Ureter (tissue), 1 donor: ENCODE results near the gene ADGRV1. TPM values are rescaled to one million over a fixed set of nuclear protein-coding genes. Genes with fewer than 3 reads are reported as not detected.

Source experiments
- DNase-seq: peaks from one replicate; pipeline ENCODE4 v3.0.0-alpha.2; 2020; ENCODE audit warnings: low spot score
- total RNA-seq: library from RNA; stranded (reverse); gene quantifications from one replicate; pipeline ENCODE4 v1.2.4, GENCODE V29; 2023
- donor health status: DM: yes; HTN: yes; CAD: no.

The ADGRV1 gene, protein sequence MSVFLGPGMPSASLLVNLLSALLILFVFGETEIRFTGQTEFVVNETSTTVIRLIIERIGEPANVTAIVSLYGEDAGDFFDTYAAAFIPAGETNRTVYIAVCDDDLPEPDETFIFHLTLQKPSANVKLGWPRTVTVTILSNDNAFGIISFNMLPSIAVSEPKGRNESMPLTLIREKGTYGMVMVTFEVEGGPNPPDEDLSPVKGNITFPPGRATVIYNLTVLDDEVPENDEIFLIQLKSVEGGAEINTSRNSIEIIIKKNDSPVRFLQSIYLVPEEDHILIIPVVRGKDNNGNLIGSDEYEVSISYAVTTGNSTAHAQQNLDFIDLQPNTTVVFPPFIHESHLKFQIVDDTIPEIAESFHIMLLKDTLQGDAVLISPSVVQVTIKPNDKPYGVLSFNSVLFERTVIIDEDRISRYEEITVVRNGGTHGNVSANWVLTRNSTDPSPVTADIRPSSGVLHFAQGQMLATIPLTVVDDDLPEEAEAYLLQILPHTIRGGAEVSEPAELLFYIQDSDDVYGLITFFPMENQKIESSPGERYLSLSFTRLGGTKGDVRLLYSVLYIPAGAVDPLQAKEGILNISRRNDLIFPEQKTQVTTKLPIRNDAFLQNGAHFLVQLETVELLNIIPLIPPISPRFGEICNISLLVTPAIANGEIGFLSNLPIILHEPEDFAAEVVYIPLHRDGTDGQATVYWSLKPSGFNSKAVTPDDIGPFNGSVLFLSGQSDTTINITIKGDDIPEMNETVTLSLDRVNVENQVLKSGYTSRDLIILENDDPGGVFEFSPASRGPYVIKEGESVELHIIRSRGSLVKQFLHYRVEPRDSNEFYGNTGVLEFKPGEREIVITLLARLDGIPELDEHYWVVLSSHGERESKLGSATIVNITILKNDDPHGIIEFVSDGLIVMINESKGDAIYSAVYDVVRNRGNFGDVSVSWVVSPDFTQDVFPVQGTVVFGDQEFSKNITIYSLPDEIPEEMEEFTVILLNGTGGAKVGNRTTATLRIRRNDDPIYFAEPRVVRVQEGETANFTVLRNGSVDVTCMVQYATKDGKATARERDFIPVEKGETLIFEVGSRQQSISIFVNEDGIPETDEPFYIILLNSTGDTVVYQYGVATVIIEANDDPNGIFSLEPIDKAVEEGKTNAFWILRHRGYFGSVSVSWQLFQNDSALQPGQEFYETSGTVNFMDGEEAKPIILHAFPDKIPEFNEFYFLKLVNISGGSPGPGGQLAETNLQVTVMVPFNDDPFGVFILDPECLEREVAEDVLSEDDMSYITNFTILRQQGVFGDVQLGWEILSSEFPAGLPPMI (N-terminal part only)
- total RNA-seq: 4.7 TPM

DNA sequence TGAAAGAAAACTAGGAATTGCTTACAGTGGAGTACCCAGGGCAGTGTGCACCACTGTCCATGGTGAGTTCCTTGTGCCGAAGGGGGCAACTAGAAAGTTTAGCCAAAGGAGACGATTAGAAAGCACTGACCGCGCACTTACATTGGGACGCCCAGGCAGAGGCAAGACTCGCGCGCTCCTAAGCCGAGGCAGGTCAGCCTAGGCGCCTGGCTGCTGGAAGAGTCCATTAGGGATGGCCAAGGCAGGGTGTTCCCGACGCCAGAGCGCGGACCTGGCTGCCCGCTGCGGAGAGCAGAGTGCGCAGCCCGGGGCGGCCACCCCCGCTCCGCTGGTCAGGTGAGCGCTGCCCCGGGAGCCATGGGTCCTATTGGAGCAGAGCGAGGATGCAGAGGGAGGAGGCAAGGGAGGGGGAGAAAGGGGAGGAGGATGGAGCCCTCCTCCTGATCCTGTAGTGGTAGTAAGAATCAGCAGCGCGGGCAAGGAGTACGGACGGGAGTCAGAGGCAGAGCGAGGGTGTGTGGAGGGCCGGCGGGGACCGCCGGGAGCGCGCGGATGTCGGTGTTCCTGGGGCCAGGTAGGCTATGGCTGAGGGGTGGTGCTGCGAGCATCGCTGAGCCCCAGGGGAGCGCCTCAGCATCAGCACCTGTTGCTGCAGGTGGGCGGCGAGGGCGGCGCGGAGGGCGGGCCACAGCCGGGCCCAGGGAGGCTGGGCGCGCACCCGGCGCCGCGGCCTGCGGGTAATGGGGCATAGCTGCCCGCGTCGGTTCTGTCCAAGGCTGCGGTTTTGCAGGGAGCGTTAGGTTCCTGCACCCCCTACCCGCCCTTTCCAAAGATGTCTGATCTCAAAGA is at the start of gene ADGRV1:
Gene ADGRV1 (plus strand): TSS at position 454 of the 849 bp plus-strand sequence. CDS start 99 bp downstream, at position 553.
- no peak for DNase-seq

DNA sequence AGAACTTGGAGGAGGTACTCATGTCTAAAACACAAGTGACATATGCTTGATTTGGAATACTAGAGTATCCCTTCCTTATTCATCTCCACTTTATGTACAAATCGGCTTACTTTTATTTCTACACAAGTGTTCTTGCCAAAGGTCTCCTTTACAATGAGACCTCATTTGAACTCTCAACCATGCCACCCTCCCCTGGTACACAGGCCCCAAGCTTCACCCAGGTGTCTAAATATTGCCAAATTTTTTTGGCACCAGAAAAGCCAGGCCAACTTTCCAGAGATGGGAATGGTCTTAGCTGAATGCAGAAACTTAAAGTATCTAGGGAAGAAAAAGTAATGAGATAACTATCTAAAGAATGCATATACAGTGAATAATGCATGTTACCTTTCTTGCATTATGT is 48.2 kb upstream of the ADGRV1 start:
- no peak for DNase-seq

DNA sequence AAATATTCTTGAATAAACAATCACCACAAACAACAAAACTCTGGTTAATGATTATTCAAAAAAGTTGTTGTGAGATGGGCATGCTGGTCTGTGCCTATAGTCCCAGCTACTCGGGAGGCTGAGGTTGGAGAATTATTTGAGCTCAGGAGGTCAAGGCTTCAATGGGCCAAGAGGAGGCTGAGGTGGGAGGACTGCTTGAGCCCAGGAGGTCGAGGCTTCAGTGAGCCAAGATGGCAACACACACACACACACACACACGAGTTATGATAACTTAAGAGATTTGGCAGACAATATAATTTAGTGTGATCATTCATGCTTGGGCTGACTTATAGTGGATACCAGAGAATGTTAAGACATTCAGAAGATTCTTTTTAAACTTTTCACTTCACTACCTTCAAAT is 44.1 kb upstream of the ADGRV1 start:
- no peak for DNase-seq

DNA sequence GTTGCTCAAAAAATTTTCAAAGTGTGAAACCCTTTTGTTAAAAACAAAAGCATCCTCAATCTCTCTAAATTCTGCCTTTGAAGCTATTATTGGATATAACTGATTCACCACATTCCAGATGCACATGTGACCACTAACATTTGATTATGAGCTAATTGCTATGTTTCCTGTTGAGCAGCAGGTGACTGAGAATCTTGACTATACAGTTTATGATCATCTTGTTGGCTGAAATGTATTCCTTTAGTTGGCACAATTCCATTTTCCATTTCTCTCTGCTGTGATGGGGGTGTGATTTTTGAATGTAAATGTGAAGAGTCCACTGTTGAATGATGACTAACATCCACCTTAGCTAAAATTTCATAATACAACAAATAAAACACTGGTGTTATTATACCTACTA is 39.9 kb upstream of the ADGRV1 start:
- DNase-seq: no peak

DNA sequence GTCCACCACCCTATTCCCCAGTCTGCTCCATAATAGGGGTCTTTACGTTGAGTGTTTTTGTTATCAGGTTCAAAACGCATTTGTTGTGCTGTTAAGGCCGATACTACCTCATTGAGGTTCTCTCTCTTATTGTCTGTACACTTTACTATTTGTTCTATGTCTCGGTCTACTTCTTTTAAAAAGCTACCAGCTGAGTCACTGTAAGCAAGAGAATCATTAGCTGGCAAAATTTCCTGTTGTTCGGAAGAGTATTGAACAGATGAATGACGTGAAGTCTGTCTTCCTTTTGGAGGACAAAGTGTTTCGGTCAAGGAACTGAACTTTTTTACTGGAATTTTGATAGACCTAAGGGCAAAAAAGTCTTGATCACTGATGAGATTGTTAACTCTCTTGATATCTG is 39.5 kb upstream of the ADGRV1 start:
- DNase-seq: no peak

DNA sequence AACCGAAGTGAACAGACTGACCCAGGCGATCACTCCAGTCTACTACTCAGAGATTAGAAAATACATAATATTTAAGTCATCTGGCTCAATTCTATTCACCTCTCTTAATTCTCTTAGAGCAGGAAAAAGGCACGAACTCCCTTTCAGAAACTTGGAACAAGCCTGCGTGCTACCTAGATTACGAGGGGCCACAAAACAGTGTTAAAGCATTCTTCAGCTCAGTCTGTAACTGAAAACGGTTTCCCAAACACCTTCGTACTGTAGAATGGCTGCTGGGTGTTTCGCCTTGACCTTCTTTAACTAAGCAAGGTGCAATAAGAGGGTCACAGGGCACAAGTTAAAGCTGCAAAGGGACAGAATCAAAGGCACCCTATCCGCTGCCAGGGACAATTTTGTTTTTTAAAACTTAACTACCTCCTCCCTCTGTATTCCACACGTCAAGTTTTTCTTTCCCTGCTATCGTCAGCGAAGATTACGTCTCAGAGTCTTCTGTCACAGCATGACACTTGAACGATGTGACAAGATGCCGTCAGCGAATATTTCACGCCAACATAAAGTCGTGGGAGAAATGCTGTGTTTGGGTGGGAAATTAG is 29.9 kb upstream of the ADGRV1 start:
- no peak for DNase-seq

DNA sequence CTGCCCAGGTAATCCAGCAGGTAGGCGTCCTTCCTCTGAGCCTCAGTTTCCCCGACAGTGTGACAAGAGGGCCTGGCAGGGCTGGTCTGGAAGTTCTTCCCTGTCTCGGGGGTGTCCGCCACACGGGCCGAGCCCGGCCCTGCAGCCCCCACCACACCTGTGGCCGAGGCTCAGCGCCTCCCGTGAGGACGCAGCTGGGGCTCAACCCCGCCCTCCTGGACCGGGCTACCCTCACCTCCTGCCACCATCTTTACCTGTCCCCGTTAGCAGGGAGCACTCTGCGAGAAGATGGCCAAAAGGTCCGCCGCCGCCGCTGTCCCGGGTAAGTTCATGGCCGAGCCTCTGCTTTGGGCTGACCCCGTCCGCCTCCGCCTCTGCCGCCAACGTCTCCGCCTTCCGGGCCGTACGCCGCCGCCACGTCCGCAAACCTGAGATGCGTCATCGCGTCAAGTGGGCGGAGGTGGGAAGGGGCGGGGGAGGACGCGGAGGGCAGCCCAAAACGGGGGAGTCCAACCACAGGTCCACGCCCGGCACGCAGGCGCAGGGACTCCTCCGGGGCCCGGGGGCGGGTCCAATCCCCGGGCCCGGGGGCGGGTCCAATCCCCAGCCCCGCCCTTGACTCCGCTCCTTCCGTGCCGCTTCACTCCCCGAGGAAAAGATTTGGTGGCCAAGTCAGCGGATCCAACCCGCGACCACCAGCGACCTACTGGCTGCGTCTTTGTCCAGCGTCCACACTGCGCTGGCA is 29.2 kb upstream of the ADGRV1 start, which contains the start of gene LYSMD3:
Gene LYSMD3 (minus strand): TSS at position 391 of the 745 bp plus-strand sequence. CDS start 4,295 bp downstream, outside the sequence.
- peak; percentile 99 for DNase-seq

DNA sequence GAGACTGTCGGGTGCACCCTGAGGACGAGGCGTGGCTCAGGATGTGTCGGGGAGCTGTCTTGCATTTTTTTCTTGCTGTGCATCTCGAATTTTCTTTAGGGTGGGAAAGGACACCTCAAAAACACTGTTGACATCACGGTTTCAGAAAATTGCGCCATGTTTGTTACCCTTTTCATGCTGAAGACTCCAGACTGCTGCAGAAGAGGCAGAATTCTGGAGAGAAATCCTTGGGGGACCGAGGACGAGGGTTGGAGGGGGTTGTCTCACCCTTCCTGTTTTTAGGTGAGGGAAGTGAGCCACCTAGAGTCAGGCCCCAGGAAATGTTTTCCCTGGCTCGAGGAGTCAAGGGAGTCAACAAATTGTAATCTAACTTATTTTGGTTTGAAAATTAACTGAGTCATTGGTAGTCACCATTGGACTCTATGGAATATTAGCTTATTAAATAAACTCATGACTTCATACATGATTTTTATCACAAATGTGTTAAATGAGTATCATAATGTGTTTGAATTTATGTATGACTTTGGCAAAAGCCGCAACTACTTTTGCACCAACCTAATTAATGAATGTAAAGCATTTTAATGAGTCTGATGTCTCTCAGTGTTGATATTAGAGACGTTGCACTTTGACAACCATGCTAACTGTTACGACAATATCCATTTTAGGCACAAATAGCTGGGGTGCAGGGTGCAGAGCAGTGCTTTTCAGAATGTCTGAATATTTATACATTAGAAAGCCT is 28.5 kb upstream of the ADGRV1 start:
- DNase-seq: peak; percentile 78

DNA sequence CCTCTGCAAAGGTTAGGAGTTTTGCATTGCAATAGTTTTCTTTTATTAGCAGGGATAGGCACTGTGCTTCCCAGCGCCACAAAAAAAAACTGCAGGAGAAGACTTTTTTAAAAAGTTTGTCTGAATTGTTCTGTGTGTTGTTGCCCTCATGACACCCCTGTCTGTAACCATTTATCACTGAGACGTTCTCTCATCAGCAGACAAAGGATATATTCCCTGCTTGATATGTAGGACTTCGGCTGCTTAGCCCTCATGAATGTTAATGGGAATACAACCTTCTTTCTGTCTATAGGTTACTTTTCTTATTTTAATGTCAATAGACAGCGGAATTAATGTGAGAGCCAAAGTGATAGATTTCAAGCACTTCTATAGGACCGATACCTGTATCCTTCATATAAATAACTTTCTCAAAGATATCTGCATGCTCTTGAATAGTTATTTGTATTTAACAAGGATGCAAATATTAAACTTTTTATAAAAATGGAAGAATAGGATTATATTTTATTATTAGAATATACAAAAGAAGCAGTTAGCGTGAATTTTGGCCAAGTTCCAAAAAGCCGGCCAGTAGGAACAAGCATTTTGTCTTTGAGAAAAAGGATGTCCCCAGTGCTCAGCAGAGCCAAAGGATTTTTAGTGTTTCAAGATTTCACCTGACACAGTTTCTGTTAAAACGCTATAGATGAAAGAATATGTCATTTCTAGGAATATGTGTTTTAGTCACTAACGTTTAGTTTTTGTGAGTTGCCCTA is 27.7 kb upstream of the ADGRV1 start:
- no peak for DNase-seq

DNA sequence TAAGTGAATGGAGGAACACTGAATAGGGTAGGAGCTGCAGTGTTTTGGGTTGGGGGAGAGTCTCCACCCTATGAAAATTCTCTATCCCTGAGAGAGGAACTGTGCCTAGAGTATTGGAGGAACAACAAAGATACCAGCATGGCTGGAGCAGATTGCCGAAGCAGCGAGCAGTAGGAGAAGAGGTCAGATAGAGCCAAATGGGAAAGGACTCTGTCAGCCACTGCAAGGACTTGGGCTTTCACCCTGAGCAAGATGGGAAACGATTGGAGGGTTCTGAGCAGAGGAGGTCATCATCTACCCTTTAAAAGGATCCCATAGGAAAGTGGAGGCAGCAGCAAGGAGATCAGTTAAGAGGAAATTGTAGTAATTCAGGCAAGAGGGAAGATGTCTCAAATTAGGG is 24.8 kb upstream of the ADGRV1 start:
- no peak for DNase-seq

DNA sequence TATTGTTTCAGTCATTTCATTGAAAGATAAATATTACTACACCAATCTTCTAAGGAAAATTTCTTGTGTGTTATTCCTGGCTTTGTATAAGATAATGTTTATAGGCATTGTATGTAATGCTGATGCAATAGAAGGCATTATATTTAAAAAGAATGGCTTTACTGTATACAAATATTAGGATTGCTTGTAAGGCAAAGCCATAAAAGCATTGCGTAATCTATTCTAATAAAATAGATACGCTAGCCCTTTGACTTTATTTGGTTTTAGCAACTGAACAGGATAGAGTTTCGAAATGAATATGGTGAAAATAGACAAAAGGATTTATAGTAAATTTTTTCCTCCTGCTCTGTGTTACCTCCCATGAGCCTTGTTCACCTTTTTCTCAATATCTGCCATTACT is 23.7 kb upstream of the ADGRV1 start:
- DNase-seq: no peak

DNA sequence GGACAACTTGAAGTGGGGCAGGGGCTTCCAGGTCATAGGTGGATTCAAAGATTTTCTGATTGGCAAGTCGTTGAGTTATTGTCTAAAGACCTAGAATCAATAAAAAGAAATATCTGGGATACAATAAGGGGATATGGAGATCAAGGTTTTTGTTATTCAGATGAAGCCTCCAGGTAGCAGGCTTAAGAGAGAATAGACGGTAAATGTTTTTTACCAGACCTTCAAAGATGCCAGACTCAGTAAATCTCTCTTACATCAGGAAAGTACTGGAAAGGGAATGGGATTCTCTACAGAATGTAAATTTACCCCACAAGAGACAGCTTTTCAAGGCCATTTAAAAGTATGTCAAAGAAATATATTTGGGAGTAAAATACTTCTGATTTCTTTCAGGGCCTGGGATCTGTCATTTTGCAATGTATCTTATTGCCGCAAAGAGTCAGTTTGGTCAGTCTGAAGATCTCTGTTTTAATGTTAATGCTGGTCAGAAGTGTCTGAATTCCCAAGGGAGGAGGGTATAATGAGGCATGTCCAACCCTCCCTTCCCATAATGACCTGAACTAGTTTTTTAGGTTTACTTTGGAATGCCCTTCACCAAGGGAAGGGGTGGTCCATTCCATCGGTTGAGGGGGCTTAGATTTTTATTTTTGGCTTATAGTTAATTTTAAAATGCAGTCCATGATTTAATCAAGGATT is 15.6 kb upstream of the ADGRV1 start:
- DNase-seq: no peak

DNA sequence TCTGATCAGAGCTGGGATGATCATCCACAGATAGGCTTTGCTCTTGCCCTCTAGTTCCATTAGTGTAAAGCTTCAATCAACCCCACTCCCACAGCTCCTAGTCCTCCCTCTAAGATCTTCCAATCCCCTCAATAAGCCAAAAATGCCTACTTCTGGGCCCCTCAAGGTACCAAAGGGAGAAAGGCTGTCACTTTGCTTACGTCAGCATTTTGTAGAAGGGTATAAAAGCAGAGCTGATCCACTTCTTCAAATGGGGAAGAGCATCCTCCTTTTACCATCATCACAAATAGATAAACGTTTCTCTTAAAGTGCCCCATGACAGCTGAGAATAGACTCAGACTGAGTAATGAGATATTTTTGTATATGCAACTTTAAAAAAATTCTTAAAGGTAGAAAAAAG is 13.1 kb upstream of the ADGRV1 start:
- DNase-seq: no peak

DNA sequence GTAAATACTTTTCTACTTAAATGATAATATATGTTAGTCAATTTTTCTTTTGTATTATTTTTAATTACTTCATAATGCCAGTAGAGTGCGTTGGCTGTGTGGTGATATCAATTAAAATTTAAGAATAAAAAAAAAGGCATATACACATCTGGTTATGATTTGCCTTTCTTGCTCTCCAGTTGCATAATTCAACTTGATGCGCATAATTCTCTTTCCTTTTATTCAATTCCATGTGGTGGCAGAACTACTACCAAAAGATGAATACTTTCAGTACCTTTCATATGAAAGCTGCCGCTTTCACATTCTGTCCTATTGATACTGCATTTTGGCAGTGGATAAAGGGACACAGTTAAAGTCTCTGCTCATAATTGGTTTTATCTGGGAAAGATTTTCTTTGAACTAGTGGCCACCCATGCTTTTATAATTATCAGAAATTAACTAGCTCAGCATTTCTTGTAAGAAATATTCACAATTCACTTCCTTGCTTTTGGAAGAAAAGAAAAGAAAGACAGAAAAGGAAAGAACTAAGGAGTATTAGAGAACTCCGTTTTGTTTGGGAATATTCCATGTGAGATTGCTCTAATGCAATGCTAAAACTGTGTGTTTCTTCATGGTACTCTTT is 12.3 kb upstream of the ADGRV1 start:
- DNase-seq: no peak

DNA sequence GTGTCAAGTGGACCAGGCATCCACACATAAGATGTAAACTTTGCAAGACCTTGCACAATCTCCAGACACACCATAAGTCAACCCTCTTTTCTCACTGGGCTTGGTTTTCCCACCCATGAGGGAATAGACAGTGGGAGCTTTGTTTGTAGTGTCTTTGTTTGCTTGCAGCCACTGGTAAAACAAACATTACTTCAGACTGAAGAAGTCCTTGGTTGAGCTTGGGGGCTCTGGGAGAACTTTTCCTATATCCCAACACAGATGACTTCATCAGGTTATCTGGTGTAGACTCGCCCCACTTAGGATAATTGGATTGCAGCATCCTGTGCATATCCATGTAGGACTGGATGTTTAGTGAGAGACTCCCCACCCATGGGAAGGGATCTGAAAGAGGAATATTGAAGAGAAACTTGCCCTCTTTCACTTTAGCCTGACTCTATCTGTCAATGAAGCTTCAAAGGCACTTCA is 11.5 kb upstream of the ADGRV1 start:
- no peak for DNase-seq

DNA sequence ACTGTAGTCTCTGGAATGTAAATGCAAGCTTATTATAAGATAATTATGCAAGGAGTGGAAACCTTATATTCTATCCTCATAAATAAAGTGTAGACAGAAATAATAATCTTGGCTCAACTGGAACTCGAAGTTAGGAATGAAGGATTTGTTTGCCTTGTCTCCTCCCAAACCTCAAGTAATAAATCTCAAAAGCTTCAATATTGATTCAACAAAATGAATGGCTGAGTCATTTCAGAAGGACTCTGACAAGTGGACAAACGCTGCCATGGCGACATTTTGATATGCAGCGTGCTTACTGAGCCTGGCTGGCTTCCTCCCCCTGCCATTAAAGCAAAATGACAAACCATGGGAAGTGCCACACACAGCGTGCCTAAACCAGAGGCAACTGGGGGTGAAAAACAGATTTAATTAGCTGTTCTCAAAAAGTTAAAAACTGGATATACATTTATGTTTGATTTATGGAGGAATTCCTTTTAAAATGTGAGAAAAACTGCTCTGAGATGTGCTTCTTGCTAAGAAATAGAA is 10.5 kb upstream of the ADGRV1 start:
- peak; percentile 45 for DNase-seq

DNA sequence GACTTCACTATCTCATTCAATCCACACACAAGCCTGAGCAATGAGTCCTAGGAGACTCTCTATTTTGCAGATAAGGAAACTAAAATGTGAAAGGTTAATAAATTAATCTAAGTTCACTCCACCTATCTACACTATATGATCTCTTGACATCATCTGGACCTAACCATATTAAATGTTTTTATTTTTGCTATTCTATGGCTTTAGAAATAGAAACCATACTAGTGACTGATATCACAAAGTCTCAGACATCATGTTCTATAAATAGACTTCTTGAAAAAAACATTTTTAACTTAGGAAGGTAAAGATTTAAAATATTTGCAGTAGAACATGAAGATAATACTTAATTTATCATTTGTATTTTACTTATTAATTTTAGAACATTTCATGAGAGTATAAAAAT is 9.4 kb upstream of the ADGRV1 start:
- no peak for DNase-seq
